Middle frontal gyrus (tissue), 1 donor: ENCODE data around the gene ASB10.

Source experiments
- DNase-seq: peaks from one replicate; pipeline ENCODE4 v3.0.0-alpha.2; 2015; ENCODE audit warnings: low spot score; ENCODE audit errors: extremely low spot score

ASB10 gene

GRCh38 chr7:151186640-151187408 is at the start of gene ASB10:
ASB10 (minus strand) TSS chr7:151187250; CDS start chr7:151187130, 120 bp downstream.
- DNase-seq = no peak

- DNase-seq = no peak
Measured at GRCh38 chr7:151236406-151236805, 49.4 kb upstream of the ASB10 start.

GRCh38 chr7:151235091-151235787 is 48.2 kb upstream of the ASB10 start:
- no peak for DNase-seq

- DNase-seq = no peak
Measured at GRCh38 chr7:151233804-151234203, 46.8 kb upstream of the ASB10 start.

- no peak for DNase-seq
Measured at GRCh38 chr7:151232917-151233701, 46.1 kb upstream of the ASB10 start.

- DNase-seq = peak; percentile 77
Measured at GRCh38 chr7:151232091-151232916, 45.3 kb upstream of the ASB10 start, which contains the start of gene CHPF2. CHPF2 (plus strand) TSS chr7:151232483; CDS start chr7:151234012, 1,529 bp downstream.

GRCh38 chr7:151231080-151231479 is 44.0 kb upstream of the ASB10 start:
- DNase-seq = no peak

GRCh38 chr7:151229249-151229648 is 42.2 kb upstream of the ASB10 start:
- DNase-seq = no peak

GRCh38 chr7:151228024-151228866 is 41.2 kb upstream of the ASB10 start:
- DNase-seq = no peak

- peak; percentile 95 for DNase-seq
Measured at GRCh38 chr7:151226875-151227782, 40.1 kb upstream of the ASB10 start, which contains the start of gene ABCF2. ABCF2 (minus strand) TSS chr7:151227205; CDS start chr7:151226458, 747 bp downstream.

- DNase-seq = no peak
Measured at GRCh38 chr7:151226560-151226874, 39.5 kb upstream of the ASB10 start.

- DNase-seq = no peak
Measured at GRCh38 chr7:151225948-151226510, 39.0 kb upstream of the ASB10 start.

GRCh38 chr7:151223728-151224127 is 36.7 kb upstream of the ASB10 start:
- no peak for DNase-seq

- no peak for DNase-seq
Measured at GRCh38 chr7:151218170-151218569, 31.1 kb upstream of the ASB10 start.

- no peak for DNase-seq
Measured at GRCh38 chr7:151215396-151215795, 28.3 kb upstream of the ASB10 start.

- no peak for DNase-seq
Measured at GRCh38 chr7:151213826-151214225, 26.8 kb upstream of the ASB10 start.

- no peak for DNase-seq
Measured at GRCh38 chr7:151212626-151213025, 25.6 kb upstream of the ASB10 start.

GRCh38 chr7:151211155-151211772 is 24.2 kb upstream of the ASB10 start:
- no peak for DNase-seq
